Daoy (cell line): Measurements from ENCODE around the gene SAT2. TPM values are rescaled to one million over a fixed set of nuclear protein-coding genes. Genes with fewer than 3 reads are reported as not detected.

ENCODE experiments used
- DNase-seq: peaks from one replicate; pipeline ENCODE4 v3.0.0-alpha.2; 2015; ENCODE audit warnings: low read depth
- total RNA-seq: library from RNA; depleted of rRNA; stranded (reverse); fragments of >200 nt; shearing (Covaris generic); gene quantifications from 2 replicates; pipeline ENCODE4 v1.2.3, GENCODE V29; 2014; rRNA removed

SAT2 gene
- total RNA-seq, 1 experiment from 2014 or later = 24.0 TPM

DNA sequence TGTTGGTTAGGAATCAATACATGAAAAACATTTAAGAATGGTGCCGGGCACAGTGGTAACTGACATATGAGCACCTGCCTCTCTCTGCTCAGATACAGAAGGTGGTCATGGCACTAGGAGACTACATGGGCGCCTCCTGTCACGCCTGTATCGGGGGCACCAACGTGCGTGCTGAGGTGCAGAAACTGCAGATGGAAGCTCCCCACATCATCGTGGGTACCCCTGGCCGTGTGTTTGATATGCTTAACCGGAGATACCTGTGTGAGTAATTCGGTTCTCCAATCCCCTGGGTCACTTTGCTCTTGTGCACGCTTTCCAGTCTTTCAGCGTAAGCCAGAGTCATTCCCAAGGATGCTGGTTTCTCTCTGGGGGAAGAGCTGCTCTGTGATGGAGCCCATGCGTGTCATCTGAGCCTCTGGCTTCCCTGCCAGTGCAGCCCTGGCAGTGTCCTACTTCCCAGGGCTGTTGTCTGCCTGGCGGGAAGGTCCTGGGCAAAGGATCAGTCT lies 51.1 kb downstream of the SAT2 start:
- DNase-seq = no peak

Other genes with a start within 250 kb of the SAT2 start
- 2.6 and 4.5 TPM in 2 replicates for gene TNK1, start 246.7 kb downstream of the SAT2 start, total RNA-seq
- gene PLSCR3, start 233.3 kb downstream of the SAT2 start, total RNA-seq = 14.1 TPM in 2 replicates
- gene TMEM256, start 223.7 kb downstream of the SAT2 start, total RNA-seq = 43.7 and 68.8 TPM in 2 replicates
- gene NLGN2, start 220.0 kb downstream of the SAT2 start, total RNA-seq = 1.4 and 1.9 TPM in 2 replicates
- not detected in 2 replicates for gene SPEM1, start 207.5 kb downstream of the SAT2 start, total RNA-seq
- gene SPEM2, start 202.2 kb downstream of the SAT2 start, total RNA-seq = not detected in 2 replicates
- gene SPEM3, start 199.0 kb downstream of the SAT2 start, total RNA-seq = not detected in 2 replicates
- 2.3 and 6.6 TPM in 2 replicates for gene TMEM102, start 192.4 kb downstream of the SAT2 start, total RNA-seq
- 1.5 and 3.0 TPM in 2 replicates for gene FGF11, start 188.3 kb downstream of the SAT2 start, total RNA-seq
- gene CHRNB1, start 182.8 kb downstream of the SAT2 start, total RNA-seq = 7.0 and 8.6 TPM in 2 replicates
- 6.1 and 6.5 TPM in 2 replicates for gene ZBTB4, start 148.2 kb downstream of the SAT2 start, total RNA-seq
- 0.06 TPM in 1 of 2 replicates, not detected in the other for gene SLC35G6, start 146.4 kb downstream of the SAT2 start, total RNA-seq
- 56.2 and 74.4 TPM in 2 replicates for gene POLR2A, start 143.5 kb downstream of the SAT2 start, total RNA-seq
- gene TNFSF12, start 78.8 kb downstream of the SAT2 start, total RNA-seq = 1.6 and 6.4 TPM in 2 replicates
- gene TNFSF13, start 69.1 kb downstream of the SAT2 start, total RNA-seq = 1.9 TPM in 1 of 2 replicates, not detected in the other
- 92.2 and 104 TPM in 2 replicates for gene SENP3, start 65.9 kb downstream of the SAT2 start, total RNA-seq
- gene CD68, start 48.2 kb downstream of the SAT2 start, total RNA-seq = 13.8 and 15.0 TPM in 2 replicates
- gene MPDU1, start 44.0 kb downstream of the SAT2 start, total RNA-seq = 183 and 266 TPM in 2 replicates
- 0.57 TPM in 1 of 2 replicates, not detected in the other for gene SOX15, start 37.7 kb downstream of the SAT2 start, total RNA-seq
- 60.5 and 87.4 TPM in 2 replicates for gene FXR2, start 12.9 kb downstream of the SAT2 start, total RNA-seq
- gene SHBG, start 2.3 kb upstream of the SAT2 start, total RNA-seq = 0.69 TPM in 1 of 2 replicates, not detected in the other
- not detected in 2 replicates for gene ATP1B2, start 23.1 kb upstream of the SAT2 start, total RNA-seq
- gene TP53, start 59.7 kb upstream of the SAT2 start, total RNA-seq = 47.8 and 70.9 TPM in 2 replicates
- 33.7 and 41.4 TPM in 2 replicates for gene WRAP53, start 60.7 kb upstream of the SAT2 start, total RNA-seq
- gene EFNB3, start 77.4 kb upstream of the SAT2 start, total RNA-seq = 1.0 and 2.1 TPM in 2 replicates
- under 0.01 TPM in 1 of 2 replicates, not detected in the other for gene DNAH2, start 89.9 kb upstream of the SAT2 start, total RNA-seq
- gene KDM6B, start 206.4 kb upstream of the SAT2 start, total RNA-seq = 0.11 and 0.60 TPM in 2 replicates
- 0.46 TPM in 1 of 2 replicates, not detected in the other for gene TMEM88, start 227.2 kb upstream of the SAT2 start, total RNA-seq
- gene NAA38, start 229.7 kb upstream of the SAT2 start, total RNA-seq = 99.2 and 136 TPM in 2 replicates
- 5.5 and 6.7 TPM in 2 replicates for gene CYB5D1, start 230.2 kb upstream of the SAT2 start, total RNA-seq